Liver (tissue), 9 donors: ENCODE results near the gene GCH1. TPM values are rescaled to one million over a fixed set of nuclear protein-coding genes. Genes with fewer than 3 reads are reported as not detected.

Experiments used
- DNase-seq: peaks from one replicate; pipeline ENCODE4 v3.0.0-alpha.2; 2017; ENCODE audit warnings: low spot score
- H3K27ac ChIP-seq, 2 donors: one replicate each; pipeline ENCODE4 v1.7.0; 2013; ENCODE audit warnings: inconsistent platforms in 2 of 2, low read length in 2 of 2, control low read depth in 1 of 2, low read depth in 1 of 2, mild to moderate bottlenecking in 1 of 2
- H3K27me3 ChIP-seq, 4 donors: one replicate each; pipeline versions ENCODE4 v1.6.1 to v1.7.0; 2013; ENCODE audit warnings: low read length in 3 of 4, inconsistent platforms in 1 of 4, mild to moderate bottlenecking in 1 of 4, moderate library complexity in 1 of 4; ENCODE audit not compliant: control insufficient read depth in 4 of 4, insufficient read depth in 4 of 4
- H3K36me3 ChIP-seq, 4 donors: one replicate each; pipeline versions ENCODE4 v1.6.1 to v1.7.0; 2013; ENCODE audit warnings: low read length in 3 of 4, mild to moderate bottlenecking in 3 of 4, low read depth in 1 of 4, moderate library complexity in 1 of 4; ENCODE audit not compliant: control insufficient read depth in 4 of 4, insufficient read depth in 3 of 4
- H3K4me1 ChIP-seq, 4 donors: one replicate each; pipeline versions ENCODE4 v1.6.1 to v1.7.0; 2013; ENCODE audit warnings: low read length in 3 of 4, mild to moderate bottlenecking in 3 of 4, moderate library complexity in 1 of 4; ENCODE audit not compliant: control insufficient read depth in 4 of 4, insufficient read depth in 4 of 4
- H3K4me3 ChIP-seq, 3 donors: one replicate each; pipeline versions ENCODE4 v1.6.1 to v1.7.0; 2013; ENCODE audit warnings: low read length in 3 of 3, control low read depth in 1 of 3, low read depth in 1 of 3, mild to moderate bottlenecking in 1 of 3
- H3K9ac ChIP-seq, 2 donors: one replicate each; pipeline ENCODE4 v1.7.0; 2013; ENCODE audit warnings: low read length in 2 of 2, mild to moderate bottlenecking in 2 of 2, moderate library complexity in 2 of 2, control low read depth in 1 of 2, low read depth in 1 of 2
- H3K9me3 ChIP-seq, 4 donors: one replicate each; pipeline versions ENCODE4 v1.6.1 to v1.7.0; 2013; ENCODE audit warnings: low read length in 3 of 4; ENCODE audit not compliant: control insufficient read depth in 4 of 4
- EGR1 ChIP-seq, 2 donors: IDR thresholded peaks; 2 replicates each; pipeline ENCODE4 v1.6.1; 2016 to 2018; ENCODE audit warnings: antibody characterized with exemption in 2 of 2, low read depth in 2 of 2
- FOXA2 ChIP-seq: IDR thresholded peaks from 2 replicates; pipeline ENCODE4 v1.6.1; 2016; ENCODE audit warnings: antibody characterized with exemption
- GABPA ChIP-seq, 2 donors: IDR thresholded peaks in 1 of 2; conservative IDR thresholded peaks in 1 of 2; 2 replicates each; pipeline ENCODE4 v1.6.1; 2016; ENCODE audit warnings: antibody characterized with exemption in 2 of 2, mild to moderate bottlenecking in 1 of 2, moderate library complexity in 1 of 2
- HNF4A ChIP-seq, 2 donors: conservative IDR thresholded peaks; 2 replicates each; pipeline ENCODE4 v1.6.1; 2016; ENCODE audit warnings: antibody characterized with exemption in 2 of 2, mild to moderate bottlenecking in 2 of 2
- HNF4G ChIP-seq: IDR thresholded peaks from 2 replicates; pipeline ENCODE4 v1.6.1; 2016; ENCODE audit warnings: antibody characterized with exemption
- JUND ChIP-seq, 2 donors: IDR thresholded peaks; 2 replicates each; pipeline ENCODE4 v1.6.1; 2016; ENCODE audit warnings: antibody characterized with exemption in 2 of 2
- NR2F2 ChIP-seq: IDR thresholded peaks from 2 replicates; pipeline ENCODE4 v1.6.1; 2016; ENCODE audit warnings: antibody characterized with exemption
- RAD21 ChIP-seq, 2 donors: IDR thresholded peaks; 2 replicates each; pipeline ENCODE4 v1.6.1; 2016; ENCODE audit warnings: antibody characterized with exemption in 2 of 2, mild to moderate bottlenecking in 2 of 2
- RXRA ChIP-seq, 2 donors: IDR thresholded peaks; 2 replicates each; pipeline ENCODE4 v1.6.1; 2017 to 2018; ENCODE audit warnings: antibody characterized with exemption in 2 of 2, mild to moderate bottlenecking in 1 of 2
- SP1 ChIP-seq: IDR thresholded peaks from 2 replicates; pipeline ENCODE4 v1.6.1; 2018; ENCODE audit warnings: antibody characterized with exemption, mild to moderate bottlenecking
- TAF1 ChIP-seq: conservative IDR thresholded peaks from 2 replicates; pipeline ENCODE4 v1.6.1; 2016; ENCODE audit warnings: antibody characterized with exemption, mild to moderate bottlenecking
- YY1 ChIP-seq: IDR thresholded peaks from 2 replicates; pipeline ENCODE4 v1.6.1; 2016; ENCODE audit warnings: antibody characterized with exemption, mild to moderate bottlenecking
- WGBS: extraction: QIAGEN DNeasy Blood & Tissue Kit; methylation state at CpG from one replicate; pipeline ENCODE4 v1.1.7; 2013; 5-methylcytosine and 5-hydroxymethylcytosine counted together
- polyA plus RNA-seq, 2 donors: library from polyadenylated mRNA; stranded (reverse) in 1 of 2; unstranded in 1 of 2; fragments of 200-250 nt in 1 of 2; fragments of >200 nt in 1 of 2; fragmentation: Nextera tagmentation in 1 of 2; extraction: Ambion mirVana in 1 of 2; gene quantifications; one replicate each; pipeline versions ENCODE4 v1.2.1 to v1.2.3, GENCODE V29; 2013 to 2015
- total RNA-seq, 2 donors: library from RNA; depleted of rRNA; stranded (reverse); fragments of >200 nt; gene quantifications; one replicate each; pipeline ENCODE4 v1.2.3, GENCODE V29; 2014
- TF ChIP-seq, protein P1 (sequence below): fragments of 150-350 bp; IDR thresholded peaks from 2 replicates; pipeline ENCODE4 v1.5.1; 2017; ENCODE audit warnings: improper control_type of control experiment, low read depth, low read length; ENCODE audit not compliant: missing input control
- TF ChIP-seq, protein P2 (sequence below): IDR thresholded peaks from 2 replicates; pipeline ENCODE4 v1.6.1; 2016; ENCODE audit warnings: antibody characterized with exemption
- TF ChIP-seq, protein P3 (sequence below): IDR thresholded peaks from 2 replicates; pipeline ENCODE4 v1.6.1; 2016; ENCODE audit warnings: antibody characterized with exemption, mild to moderate bottlenecking
- TF ChIP-seq, protein P4 (sequence below): IDR thresholded peaks from 2 replicates; pipeline ENCODE4 v1.6.1; 2016; ENCODE audit warnings: antibody characterized with exemption
- TF ChIP-seq, protein P5 (sequence below): IDR thresholded peaks from 2 replicates; pipeline ENCODE4 v1.6.1; 2016; ENCODE audit warnings: antibody characterized with exemption
- donor health status: healthy.
- donor health status: healthy.
- donor health status: healthy.
- donor health status: healthy.
- donor health status: healthy.

Gene GCH1
- total and polyA plus RNA-seq, 4 donors: 19.7 to 60.0 (median 37.0) TPM

DNA sequence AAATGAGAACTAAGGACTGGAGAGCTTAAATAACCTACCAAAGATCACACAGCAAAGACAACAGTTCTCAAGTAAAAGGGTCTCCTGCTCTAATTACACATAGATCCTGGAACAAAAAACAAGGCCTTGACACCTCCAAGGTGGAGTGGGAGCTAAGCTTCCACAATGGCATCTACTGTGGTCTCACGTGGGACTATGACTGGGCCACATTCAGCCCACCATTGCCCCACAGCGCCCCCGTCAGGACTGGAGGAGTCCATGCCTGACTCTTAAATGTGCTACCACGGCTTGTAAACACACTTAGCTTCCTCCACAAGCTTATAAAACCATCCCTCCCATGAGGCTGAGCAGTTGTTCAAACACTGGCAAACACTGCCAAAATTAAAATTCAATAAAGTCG is 88.5 kb downstream of the GCH1 start:
- DNase-seq: no peak
- Histone ChIP-seq H3K27me3 (no peaks in the 10 kb centered on the region), H3K36me3 (no peaks in the 10 kb centered on the region), H3K4me3 (no peak overlapping the region), H3K9ac (no peak overlapping the region), H3K9me3 (no peaks in the 10 kb centered on the region), H3K27ac (no peak overlapping the region), H3K4me1 (no peaks in the 10 kb centered on the region)
- 69% methylated on average over 5 of the region's 5 CpGs for WGBS
- TF ChIP-seq TAF1: no peak
- TF ChIP-seq RXRA (IDR thresholded peaks at IDR 0.05): no peak
- TF ChIP-seq, protein P1, sequence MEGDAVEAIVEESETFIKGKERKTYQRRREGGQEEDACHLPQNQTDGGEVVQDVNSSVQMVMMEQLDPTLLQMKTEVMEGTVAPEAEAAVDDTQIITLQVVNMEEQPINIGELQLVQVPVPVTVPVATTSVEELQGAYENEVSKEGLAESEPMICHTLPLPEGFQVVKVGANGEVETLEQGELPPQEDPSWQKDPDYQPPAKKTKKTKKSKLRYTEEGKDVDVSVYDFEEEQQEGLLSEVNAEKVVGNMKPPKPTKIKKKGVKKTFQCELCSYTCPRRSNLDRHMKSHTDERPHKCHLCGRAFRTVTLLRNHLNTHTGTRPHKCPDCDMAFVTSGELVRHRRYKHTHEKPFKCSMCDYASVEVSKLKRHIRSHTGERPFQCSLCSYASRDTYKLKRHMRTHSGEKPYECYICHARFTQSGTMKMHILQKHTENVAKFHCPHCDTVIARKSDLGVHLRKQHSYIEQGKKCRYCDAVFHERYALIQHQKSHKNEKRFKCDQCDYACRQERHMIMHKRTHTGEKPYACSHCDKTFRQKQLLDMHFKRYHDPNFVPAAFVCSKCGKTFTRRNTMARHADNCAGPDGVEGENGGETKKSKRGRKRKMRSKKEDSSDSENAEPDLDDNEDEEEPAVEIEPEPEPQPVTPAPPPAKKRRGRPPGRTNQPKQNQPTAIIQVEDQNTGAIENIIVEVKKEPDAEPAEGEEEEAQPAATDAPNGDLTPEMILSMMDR: no peak

DNA sequence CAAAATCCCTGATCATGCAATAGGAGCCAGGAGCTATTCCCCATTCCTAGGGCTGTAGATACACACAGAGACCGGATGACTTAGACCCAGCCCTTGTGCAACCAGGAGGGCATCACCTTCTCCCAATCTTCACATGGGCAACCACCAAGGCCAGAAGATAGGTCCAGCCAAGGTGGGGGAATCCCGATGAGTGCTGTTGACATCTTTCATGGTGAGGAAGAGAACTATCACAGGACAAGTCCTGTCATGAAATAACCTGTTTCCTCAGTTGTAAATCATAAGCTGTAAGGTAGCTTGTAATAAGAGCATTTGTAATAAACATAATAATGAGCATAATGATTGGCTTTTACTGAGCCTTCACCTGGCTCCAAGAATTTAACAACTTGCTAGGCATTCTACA is 89.5 kb downstream of the GCH1 start:
- no peak for DNase-seq
- Histone ChIP-seq H3K9me3 (no peaks in the 10 kb centered on the region), H3K9ac (no peak overlapping the region), H3K36me3 (no peaks in the 10 kb centered on the region), H3K4me3 (no peak overlapping the region), H3K27ac (no peak overlapping the region), H3K4me1 (no peaks in the 10 kb centered on the region), H3K27me3 (no peaks in the 10 kb centered on the region)
- TF ChIP-seq, protein P2, sequence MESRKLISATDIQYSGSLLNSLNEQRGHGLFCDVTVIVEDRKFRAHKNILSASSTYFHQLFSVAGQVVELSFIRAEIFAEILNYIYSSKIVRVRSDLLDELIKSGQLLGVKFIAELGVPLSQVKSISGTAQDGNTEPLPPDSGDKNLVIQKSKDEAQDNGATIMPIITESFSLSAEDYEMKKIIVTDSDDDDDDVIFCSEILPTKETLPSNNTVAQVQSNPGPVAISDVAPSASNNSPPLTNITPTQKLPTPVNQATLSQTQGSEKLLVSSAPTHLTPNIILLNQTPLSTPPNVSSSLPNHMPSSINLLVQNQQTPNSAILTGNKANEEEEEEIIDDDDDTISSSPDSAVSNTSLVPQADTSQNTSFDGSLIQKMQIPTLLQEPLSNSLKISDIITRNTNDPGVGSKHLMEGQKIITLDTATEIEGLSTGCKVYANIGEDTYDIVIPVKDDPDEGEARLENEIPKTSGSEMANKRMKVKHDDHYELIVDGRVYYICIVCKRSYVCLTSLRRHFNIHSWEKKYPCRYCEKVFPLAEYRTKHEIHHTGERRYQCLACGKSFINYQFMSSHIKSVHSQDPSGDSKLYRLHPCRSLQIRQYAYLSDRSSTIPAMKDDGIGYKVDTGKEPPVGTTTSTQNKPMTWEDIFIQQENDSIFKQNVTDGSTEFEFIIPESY: no peak
- TF ChIP-seq EGR1 (IDR thresholded peaks at IDR 0.05; ENCODE audit: low read depth in 2 of 2) (no peak), YY1 (no peak), RXRA (IDR thresholded peaks at IDR 0.05) (no peak), SP1 (no peak), RAD21 (IDR thresholded peaks at IDR 0.05) (no peak), TAF1 (no peak), NR2F2 (no peak), FOXA2 (no peak), HNF4A (conservative IDR thresholded peaks at IDR 0.05) (no peak), JUND (IDR thresholded peaks at IDR 0.05) (no peak), GABPA (IDR thresholded peaks at IDR 0.05 in 1 of 2, conservative IDR thresholded peaks at IDR 0.05 in 1 of 2) (no peak), HNF4G (no peak)
- TF ChIP-seq, protein P1: no peak
- TF ChIP-seq, protein P3, sequence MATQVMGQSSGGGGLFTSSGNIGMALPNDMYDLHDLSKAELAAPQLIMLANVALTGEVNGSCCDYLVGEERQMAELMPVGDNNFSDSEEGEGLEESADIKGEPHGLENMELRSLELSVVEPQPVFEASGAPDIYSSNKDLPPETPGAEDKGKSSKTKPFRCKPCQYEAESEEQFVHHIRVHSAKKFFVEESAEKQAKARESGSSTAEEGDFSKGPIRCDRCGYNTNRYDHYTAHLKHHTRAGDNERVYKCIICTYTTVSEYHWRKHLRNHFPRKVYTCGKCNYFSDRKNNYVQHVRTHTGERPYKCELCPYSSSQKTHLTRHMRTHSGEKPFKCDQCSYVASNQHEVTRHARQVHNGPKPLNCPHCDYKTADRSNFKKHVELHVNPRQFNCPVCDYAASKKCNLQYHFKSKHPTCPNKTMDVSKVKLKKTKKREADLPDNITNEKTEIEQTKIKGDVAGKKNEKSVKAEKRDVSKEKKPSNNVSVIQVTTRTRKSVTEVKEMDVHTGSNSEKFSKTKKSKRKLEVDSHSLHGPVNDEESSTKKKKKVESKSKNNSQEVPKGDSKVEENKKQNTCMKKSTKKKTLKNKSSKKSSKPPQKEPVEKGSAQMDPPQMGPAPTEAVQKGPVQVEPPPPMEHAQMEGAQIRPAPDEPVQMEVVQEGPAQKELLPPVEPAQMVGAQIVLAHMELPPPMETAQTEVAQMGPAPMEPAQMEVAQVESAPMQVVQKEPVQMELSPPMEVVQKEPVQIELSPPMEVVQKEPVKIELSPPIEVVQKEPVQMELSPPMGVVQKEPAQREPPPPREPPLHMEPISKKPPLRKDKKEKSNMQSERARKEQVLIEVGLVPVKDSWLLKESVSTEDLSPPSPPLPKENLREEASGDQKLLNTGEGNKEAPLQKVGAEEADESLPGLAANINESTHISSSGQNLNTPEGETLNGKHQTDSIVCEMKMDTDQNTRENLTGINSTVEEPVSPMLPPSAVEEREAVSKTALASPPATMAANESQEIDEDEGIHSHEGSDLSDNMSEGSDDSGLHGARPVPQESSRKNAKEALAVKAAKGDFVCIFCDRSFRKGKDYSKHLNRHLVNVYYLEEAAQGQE: no peak
- TF ChIP-seq, protein P4, sequence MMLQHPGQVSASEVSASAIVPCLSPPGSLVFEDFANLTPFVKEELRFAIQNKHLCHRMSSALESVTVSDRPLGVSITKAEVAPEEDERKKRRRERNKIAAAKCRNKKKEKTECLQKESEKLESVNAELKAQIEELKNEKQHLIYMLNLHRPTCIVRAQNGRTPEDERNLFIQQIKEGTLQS: no peak
- TF ChIP-seq, protein P5, sequence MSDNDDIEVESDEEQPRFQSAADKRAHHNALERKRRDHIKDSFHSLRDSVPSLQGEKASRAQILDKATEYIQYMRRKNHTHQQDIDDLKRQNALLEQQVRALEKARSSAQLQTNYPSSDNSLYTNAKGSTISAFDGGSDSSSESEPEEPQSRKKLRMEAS: no peak
- WGBS: 95% methylated on average over 2 of the region's 2 CpGs
